HG03521 (cell line): Measurements from ENCODE around the gene LRRC39.
"Not testable (repeated sequence)": the region's sequence is repeated elsewhere in the genome, so short reads cannot be mapped to it uniquely, and the experiment has no call there.

Experiments
- ATAC-seq: cut with Tn5 transposase; IDR thresholded peaks from one replicate; pipeline ENCODE4 v1.9.1; 2021; ENCODE audit warnings: mild to moderate bottlenecking, moderate library complexity; ENCODE audit not compliant: unreplicated experiment

Gene LRRC39

GRCh38 chr1:100178091-100178490 lies at the start of gene LRRC39:
Gene LRRC39 (minus strand): TSS chr1:100178256. CDS start chr1:100168516, 9,740 bp downstream.
- no peak for ATAC-seq

- ATAC-seq = no peak
These were observed 44.4 kb upstream of the LRRC39 start for GRCh38 chr1:100222428-100222827.

GRCh38 chr1:100219883-100220282 lies 41.8 kb upstream of the LRRC39 start:
- ATAC-seq = no peak

GRCh38 chr1:100219457-100219856 lies 41.4 kb upstream of the LRRC39 start:
- no peak for ATAC-seq

GRCh38 chr1:100217834-100218233 lies 39.8 kb upstream of the LRRC39 start:
- ATAC-seq = no peak

- ATAC-seq = no peak
These were observed 37.0 kb upstream of the LRRC39 start for GRCh38 chr1:100215101-100215500.

- ATAC-seq = no peak
These were observed 35.1 kb upstream of the LRRC39 start for GRCh38 chr1:100213141-100213540.

DNA sequence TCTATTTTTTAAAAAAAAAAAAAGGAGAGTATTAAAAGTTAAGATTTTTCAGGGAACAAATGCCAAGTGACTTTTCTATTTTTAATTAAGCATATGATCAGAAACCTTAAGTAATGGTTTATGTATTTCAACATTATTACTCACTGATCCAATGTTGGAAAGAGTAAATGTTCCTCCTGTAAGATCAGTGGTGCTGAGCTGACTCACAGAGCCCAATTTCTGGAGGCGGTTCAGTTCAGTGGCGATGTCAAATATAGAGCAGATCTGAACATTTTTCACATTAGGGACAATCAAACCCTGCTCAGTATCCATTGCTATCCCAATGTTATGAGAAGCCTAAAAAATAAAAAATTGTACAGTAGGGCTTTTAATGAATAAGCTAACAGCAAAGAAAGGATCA lies 28.2 kb upstream of the LRRC39 start:
- ATAC-seq = no peak

- not testable (repeated sequence) for ATAC-seq
These were observed 27.5 kb upstream of the LRRC39 start for GRCh38 chr1:100205593-100205992.

DNA sequence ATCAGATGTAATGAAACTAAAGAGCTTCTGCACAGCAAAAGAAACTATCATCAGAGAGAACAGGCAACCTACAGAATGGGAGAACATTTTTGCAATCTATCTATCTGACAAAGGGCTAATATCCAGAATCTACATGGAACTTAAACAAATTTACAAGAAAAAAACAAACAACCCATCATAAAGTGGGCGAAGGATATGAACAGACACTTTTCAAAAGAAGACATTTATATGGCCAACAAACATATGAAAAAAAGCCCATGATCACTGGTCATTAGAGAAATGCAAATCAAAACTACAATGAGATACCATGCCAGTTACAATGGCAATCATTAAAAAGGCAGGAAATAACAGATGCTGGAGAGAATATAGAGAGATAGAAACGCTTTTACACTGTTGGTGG lies 27.0 kb upstream of the LRRC39 start:
- not testable (repeated sequence) for ATAC-seq

GRCh38 chr1:100202703-100203102 lies 24.6 kb upstream of the LRRC39 start:
- ATAC-seq = not testable (repeated sequence)

DNA sequence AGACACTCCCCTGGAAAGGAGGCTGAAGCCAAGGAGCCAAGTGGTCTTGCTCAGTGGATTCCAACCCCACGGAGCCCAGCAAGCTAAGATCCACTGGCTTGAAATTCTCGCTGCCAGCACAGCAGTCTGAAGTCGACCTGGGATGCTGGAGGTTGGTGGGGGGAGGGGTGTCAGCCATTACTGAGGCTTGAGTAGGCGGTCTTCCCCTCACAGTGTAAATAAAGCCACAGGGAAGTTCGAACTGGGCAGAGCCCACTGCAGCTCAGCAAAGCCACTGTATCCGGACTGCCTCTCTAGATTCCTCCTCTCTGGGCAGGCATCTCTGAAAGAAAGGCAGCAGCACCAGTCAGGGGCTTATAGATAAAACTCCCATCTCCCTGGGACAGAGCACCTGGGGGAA lies 22.0 kb upstream of the LRRC39 start:
- not testable (repeated sequence) for ATAC-seq

GRCh38 chr1:100198596-100198995 lies 20.5 kb upstream of the LRRC39 start:
- ATAC-seq = no peak

DNA sequence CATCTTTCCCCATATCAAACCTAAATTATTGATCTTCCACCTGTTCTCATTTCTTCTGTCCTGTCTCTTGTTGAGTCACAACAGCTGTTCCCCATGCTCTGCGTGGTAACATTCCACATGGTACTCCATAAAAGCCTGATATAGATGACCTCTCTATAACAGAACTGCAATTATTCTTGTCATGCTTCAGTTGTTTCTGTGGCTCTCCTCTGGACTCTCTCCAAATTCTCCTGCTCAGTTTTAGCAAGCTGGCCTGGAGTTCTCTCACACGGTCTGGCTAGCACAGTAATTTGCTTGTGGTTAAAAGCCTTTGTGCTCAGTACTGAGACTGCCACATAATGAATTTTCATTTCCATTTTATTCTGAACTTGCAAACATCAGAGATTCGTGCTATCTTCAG lies 10.6 kb upstream of the LRRC39 start:
- no peak for ATAC-seq

GRCh38 chr1:100187912-100188311 lies 9.9 kb upstream of the LRRC39 start:
- no peak for ATAC-seq

DNA sequence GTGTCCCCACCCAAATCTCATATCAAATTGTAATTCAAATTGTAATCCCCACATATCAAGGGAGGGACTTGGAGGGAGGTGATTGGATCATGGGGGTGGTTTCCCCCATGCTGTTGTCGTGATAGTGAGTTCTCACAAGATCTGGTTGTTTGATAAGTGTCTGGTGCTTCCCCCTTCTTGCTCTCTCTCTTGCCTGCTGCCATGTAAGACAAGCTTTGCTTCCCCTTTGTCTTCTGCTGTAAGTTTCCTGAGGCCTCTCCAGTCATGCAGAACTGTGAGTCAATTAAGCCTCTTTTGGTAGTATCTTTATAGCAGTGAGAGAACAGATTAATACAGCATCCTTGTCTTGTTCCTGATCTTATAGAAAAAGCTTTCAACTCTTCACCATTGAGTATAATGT lies 6.5 kb upstream of the LRRC39 start:
- no peak for ATAC-seq

- no peak for ATAC-seq
These were observed 5.3 kb upstream of the LRRC39 start for GRCh38 chr1:100183370-100183769.

- ATAC-seq = no peak
These were observed 588 bp downstream of the LRRC39 start for GRCh38 chr1:100177295-100178041.

- no peak for ATAC-seq
These were observed 10.0 kb downstream of the LRRC39 start for GRCh38 chr1:100168051-100168450.

DNA sequence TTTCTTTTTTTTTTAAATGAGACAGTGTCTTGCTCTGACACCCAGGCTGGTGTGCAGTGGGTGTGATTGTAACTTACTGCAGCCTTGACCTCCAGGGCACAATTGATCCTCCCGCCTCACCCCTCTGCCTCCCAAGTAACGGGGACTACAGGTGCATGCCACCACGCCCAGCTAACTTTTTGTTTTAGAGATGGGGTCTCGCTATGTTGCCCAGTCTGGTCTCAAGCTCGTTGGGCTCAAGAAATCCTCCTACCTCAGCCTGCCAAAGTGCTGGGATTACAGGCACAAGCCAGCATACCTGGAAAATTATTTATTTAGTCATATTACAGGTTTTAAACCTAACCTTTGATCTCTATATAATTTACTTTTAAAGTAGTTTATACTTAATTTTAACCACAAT lies 13.4 kb downstream of the LRRC39 start:
- no peak for ATAC-seq

DNA sequence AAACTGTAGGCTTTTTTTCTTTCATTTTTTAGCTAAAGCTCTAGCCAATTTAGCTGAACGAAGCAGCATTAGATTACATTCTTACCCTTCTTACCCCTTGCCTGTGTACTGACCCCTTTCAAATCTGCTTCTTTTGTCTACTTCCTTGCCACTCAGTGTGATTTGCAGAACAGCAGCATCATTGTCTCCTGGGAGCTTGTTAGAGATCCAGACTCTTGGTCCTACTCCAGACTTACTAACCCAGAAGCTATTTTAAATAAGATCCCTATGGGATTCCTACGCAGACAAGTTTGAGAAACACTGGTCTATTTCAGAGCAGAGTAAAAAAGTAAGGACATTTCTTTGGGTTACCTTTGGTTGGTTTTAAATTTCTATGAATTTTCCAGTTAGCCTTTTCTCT lies 13.8 kb downstream of the LRRC39 start:
- ATAC-seq = no peak

GRCh38 chr1:100162881-100163280 lies 15.2 kb downstream of the LRRC39 start:
- ATAC-seq = no peak

- ATAC-seq = no peak
These were observed 25.8 kb downstream of the LRRC39 start for GRCh38 chr1:100152271-100152670.
